ENCODE measurements around the gene KIAA1958. TPM values are rescaled to one million over a fixed set of nuclear protein-coding genes. Genes with fewer than 3 reads are reported as not detected.

Gene KIAA1958
- total and polyA plus RNA-seq, 2 of the 8 experiments (the other 6 are each of a cell fraction or from before 2014, with no cell fraction given): 11.4 to 43.8 TPM

DNA sequence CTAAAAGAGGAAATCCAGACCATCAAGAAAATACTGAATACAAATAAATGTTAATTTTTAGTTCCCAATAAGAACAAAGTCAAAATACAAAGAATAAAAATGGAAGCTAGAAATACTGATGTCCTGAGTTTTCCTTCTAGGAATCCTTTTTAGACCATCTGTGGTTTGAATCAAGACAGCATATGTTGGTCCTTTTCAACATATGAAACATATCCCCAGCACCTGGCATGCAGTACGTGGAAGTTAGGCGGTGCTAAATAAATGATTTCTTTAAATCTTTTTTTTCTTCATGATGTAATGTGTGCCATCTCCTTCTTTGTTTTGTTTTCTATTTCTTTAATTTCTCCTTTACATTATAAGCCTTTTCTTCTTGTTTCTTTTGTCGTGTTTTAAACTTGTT, 34.0 kb downstream of the KIAA1958 start (continued):
- no peak for TF ChIP-seq KDM4A (IDR thresholded peaks at IDR 0.05; ENCODE audit: low read depth, low read length, severe bottlenecking)
- no peak for TF ChIP-seq RFX5 (IDR thresholded peaks at IDR 0.05; ENCODE audit: borderline replicate concordance, low read depth, low read length)
- no peak for TF ChIP-seq SP1 (IDR thresholded peaks at IDR 0.05; ENCODE audit: low read depth, low read length)
- no peak for TF ChIP-seq SAP30 (IDR thresholded peaks at IDR 0.05; ENCODE audit: insufficient read depth, insufficient replicate concordance, low read length)
- no peak for TF ChIP-seq BCL11A (IDR thresholded peaks at IDR 0.05; ENCODE audit: low read depth in 2 of 2, low read length in 2 of 2)
- no peak for TF ChIP-seq GTF2F1 (IDR thresholded peaks at IDR 0.05; ENCODE audit: borderline replicate concordance, low read depth, low read length)
- TF ChIP-seq RBBP5 (IDR thresholded peaks at IDR 0.05; ENCODE audit: borderline replicate concordance, low read depth, low read length): no peak

Measured in H1 (cell line).